Adrenal gland (tissue), 12 donors: Measurements from ENCODE around the gene DAPK3. TPM values are rescaled to one million over a fixed set of nuclear protein-coding genes. Genes with fewer than 3 reads are reported as not detected.
"Not testable (repeated sequence)": the region's sequence is repeated elsewhere in the genome, so short reads cannot be mapped to it uniquely, and the experiment has no call there.

Experiments
- DNase-seq, 7 donors: peaks; one replicate each; pipeline ENCODE4 v3.0.0-alpha.2; 2019 to 2020
- H3K27ac ChIP-seq, 5 donors: fragments of 200-600 bp; sonication (generic) in 4 of 5; 1 replicate in 3 of 5; 2 replicates in 2 of 5; pipeline versions ENCODE4 v1.5.1 to v1.8.0; 2016 to 2020; ENCODE audit warnings: mild to moderate bottlenecking in 1 of 5
- H3K27me3 ChIP-seq: fragments of 200-600 bp; 2 replicates; pipeline ENCODE4 v1.8.0; 2021
- H3K36me3 ChIP-seq, 2 donors: fragments of 200-600 bp; replicated peaks in 1 of 2; 1 replicate in 1 of 2; 2 replicates in 1 of 2; pipeline versions ENCODE4 v1.5.1 to v1.8.0; 2018 to 2022
- H3K4me1 ChIP-seq, 2 donors: fragments of 200-600 bp; replicated peaks in 1 of 2; 1 replicate in 1 of 2; 2 replicates in 1 of 2; pipeline versions ENCODE4 v1.5.1 to v1.8.0; 2018 to 2021
- H3K4me3 ChIP-seq, 4 donors: fragments of 200-600 bp; sonication (generic) in 3 of 4; one replicate each; pipeline ENCODE4 v1.5.1; 2016 to 2018
- H3K9me3 ChIP-seq, 3 donors: fragments of 200-600 bp; sonication (generic) in 1 of 3; replicated peaks in 1 of 3; 1 replicate in 2 of 3; 2 replicates in 1 of 3; pipeline versions ENCODE4 v1.5.1 to v1.8.0; 2016 to 2021
- CTCF ChIP-seq, 6 experiments: fragments of 450-650 bp in 4 of 6; fragments of 200-600 bp in 2 of 6; sonication (generic) in 1 of 6; IDR thresholded peaks; 1 replicate in 5 of 6; 2 replicates in 1 of 6; pipeline versions ENCODE4 v1.5.1 to v1.8.0; 2016 to 2021; ENCODE audit warnings: antibody characterized with exemption in 6 of 6, mild to moderate bottlenecking in 2 of 6, moderate library complexity in 1 of 6
- POLR2A ChIP-seq, 2 donors: fragments of 450-650 bp; IDR thresholded peaks; one replicate each; pipeline ENCODE4 v1.6.1; 2017; ENCODE audit warnings: antibody characterized with exemption in 2 of 2, mild to moderate bottlenecking in 2 of 2, moderate library complexity in 1 of 2
- WGBS, 4 donors: extraction: QIAGEN DNeasy Blood & Tissue Kit in 2 of 4; methylation state at CpG; one replicate each; pipeline versions ENCODE4 v1.1.5 to v1.1.7; 2013 to 2017; 5-methylcytosine and 5-hydroxymethylcytosine counted together
- intact Hi-C, 2 donors: fragments of 100-400 bp; cut with DNase I; formaldehyde crosslinking; loops; one replicate each; pipeline versions ENCODE4 v1.14.1 to v1.15.0; 2022 to 2023
- polyA plus RNA-seq, 3 donors: library from polyadenylated mRNA; stranded (reverse); fragments of 200-250 nt in 2 of 3; fragments of 350-450 nt in 1 of 3; fragmentation: Illumina TruSeq in 1 of 3; extraction: RNeasy Lipid Tissue Mini Kit (QIAGEN cat#74804) in 1 of 3; gene quantifications; one replicate each; pipeline ENCODE4 v1.2.3, GENCODE V29; 2013 to 2014
- total RNA-seq, 9 donors: library from RNA; depleted of rRNA in 4 of 9; stranded (reverse); fragments of >200 nt in 4 of 9; fragments of 120-200 nt in 1 of 9; fragmentation: NEBNext Ultra II Directional in 1 of 9; extraction: Animal tissue kit (Norgen Biotek cat#: 25700) in 1 of 9; gene quantifications; one replicate each; pipeline versions ENCODE4 v1.1.0 to v1.2.4, GENCODE V29; 2013 to 2023
- donor health status: healthy with polysubstance abuse.
- donor health status: Bipolar disorder and iron deficiency.
- donor health status: DM: yes; HTN: yes; CAD: no.
- donor health status: DM: no; HTN: no; CAD: no.
- donor health status: DM: no; HTN: no; CAD: no.
- donor health status: DM: yes; HTN: yes; CAD: no.

DAPK3 gene
- total and polyA plus RNA-seq, 12 donors = 17.6 to 83.2 (median 45.3) TPM

GRCh38 chr19:3970313-3970807 lies 539 bp downstream of the DAPK3 start:
- Histone ChIP-seq H3K27me3 (no peaks in the 10 kb centered on the region), H3K4me3 (peak overlapping the region; percentile 42 to 100 (median 86)), H3K4me1 (peaks cover 9 to 26% of the 10 kb centered on the region in 2 donors), H3K36me3 (peaks cover 0 to 41% of the 10 kb centered on the region in 2 donors), H3K9me3 (no peaks in the 10 kb centered on the region), H3K27ac (peak overlapping the region in 4 of 5 donors; percentile 81 to 95 (median 86))
- 0 to 1% (median 1%) methylated on average over 21 to 22 of the region's 22 CpGs for WGBS, 4 donors
- TF ChIP-seq CTCF (IDR thresholded peaks at IDR 0.05) (no peak), POLR2A (IDR thresholded peaks at IDR 0.05) (no peak)
- intact Hi-C loops = no loop called here
- DNase-seq = peak in 1 of 7 donors; percentile 67

GRCh38 chr19:3969435-3970312 lies 1.2 kb downstream of the DAPK3 start:
- Histone ChIP-seq H3K36me3 (peaks cover 0 to 42% of the 10 kb centered on the region in 2 donors), H3K27me3 (no peaks in the 10 kb centered on the region), H3K9me3 (no peaks in the 10 kb centered on the region), H3K4me1 (peaks cover 9 to 26% of the 10 kb centered on the region in 2 donors), H3K4me3 (peak overlapping the region in 2 of 4 donors; percentile 96 to 100), H3K27ac (peak overlapping the region in 4 of 5 donors; percentile 10 to 95 (median 84))
- DNase-seq = no peak
- 34 to 39% (median 37%) methylated on average over 23 of the region's 23 CpGs for whole genome bisulfite sequencing, 4 donors
- intact Hi-C loops = no loop called here
- peak in 1 of 2 donors; percentile 15 for TF ChIP-seq POLR2A (IDR thresholded peaks at IDR 0.05)
- TF ChIP-seq CTCF (IDR thresholded peaks at IDR 0.05) = peak in 1 of 6 experiments; percentile 6

- Histone ChIP-seq H3K4me3 (peak overlapping the region in 1 of 4 donors; percentile 96), H3K9me3 (no peaks in the 10 kb centered on the region), H3K4me1 (peaks cover 9 to 26% of the 10 kb centered on the region in 2 donors), H3K36me3 (peaks cover 0 to 50% of the 10 kb centered on the region in 2 donors), H3K27ac (peak overlapping the region in 4 of 5 donors; percentile 10 to 95 (median 84)), H3K27me3 (no peaks in the 10 kb centered on the region)
- TF ChIP-seq POLR2A (IDR thresholded peaks at IDR 0.05) (no peak), CTCF (IDR thresholded peaks at IDR 0.05) (no peak)
- WGBS, 4 donors = 51 to 56% (median 53%) methylated on average over 9 of the region's 9 CpGs
- intact Hi-C loops = no loop called here
- DNase-seq = peak in 6 of 7 donors; percentile 59 to 91 (median 77)
Measured at GRCh38 chr19:3968556-3969434, 2.1 kb downstream of the DAPK3 start.

GRCh38 chr19:3967983-3968382 lies 2.9 kb downstream of the DAPK3 start:
- H3K9me3 ChIP-seq, DNase-seq, H3K27me3 ChIP-seq, H3K4me3 ChIP-seq, intact Hi-C loops: not testable (repeated sequence)
- H3K36me3 ChIP-seq = peaks cover 0 to 58% of the 10 kb centered on the region in 2 donors
- peak overlapping the region in 3 of 5 donors; percentile 26 to 95 (median 59) for H3K27ac ChIP-seq
- 91 to 96% (median 94%) methylated on average over 9 to 12 of the region's 12 CpGs for WGBS, 4 donors
- H3K4me1 ChIP-seq = peaks cover 9 to 26% of the 10 kb centered on the region in 2 donors
